ENCODE results near the gene SIGLEC9. TPM values are rescaled to one million over a fixed set of nuclear protein-coding genes. Genes with fewer than 3 reads are reported as not detected.

SIGLEC9 gene
- total and polyA plus RNA-seq, 2 of the 8 experiments (the other 6 are each of a cell fraction or from before 2014, with no cell fraction given), result not detected

- TF ChIP-seq SP1 (IDR thresholded peaks at IDR 0.05; ENCODE audit: low read depth, low read length) (no peak), BCL11A (IDR thresholded peaks at IDR 0.05; ENCODE audit: low read depth in 2 of 2, low read length in 2 of 2) (no peak), ATF2 (IDR thresholded peaks at IDR 0.05; ENCODE audit: low read length) (no peak), RAD21 (IDR thresholded peaks at IDR 0.05 in 1 of 2, conservative IDR thresholded peaks at IDR 0.05 in 1 of 2; ENCODE audit: low read depth in 2 of 2, low read length in 2 of 2) (no peak)
These were observed 32.5 kb upstream of the SIGLEC9 start (continued) for GRCh38 chr19:51091895-51092873.

All from H1 (cell line).